Prostate gland (tissue), 2 donors: ENCODE results near the gene FOXB1. TPM values are rescaled to one million over a fixed set of nuclear protein-coding genes. Genes with fewer than 3 reads are reported as not detected.

Source experiments
- DNase-seq: peaks from one replicate; pipeline ENCODE4 v3.0.0-alpha.2; 2019; ENCODE audit warnings: low spot score
- H3K27ac ChIP-seq, 2 donors: fragments of 200-600 bp; sonication (generic); 2 replicates each; pipeline ENCODE4 v1.5.1; 2017 to 2019
- H3K27me3 ChIP-seq: fragments of 200-600 bp; sonication (generic); replicated peaks from 2 replicates; pipeline ENCODE4 v1.5.1; 2019; ENCODE audit not compliant: insufficient read depth
- H3K36me3 ChIP-seq, 2 donors: fragments of 200-600 bp; sonication (generic); 1 replicate in 1 of 2; 2 replicates in 1 of 2; pipeline versions ENCODE4 v1.5.1 to v1.8.1; 2017 to 2019
- H3K4me1 ChIP-seq: fragments of 200-600 bp; sonication (generic); replicated peaks from 2 replicates; pipeline ENCODE4 v1.5.1; 2019
- H3K4me3 ChIP-seq, 2 donors: fragments of 200-600 bp; sonication (generic); 2 replicates each; pipeline ENCODE4 v1.5.1; 2017 to 2019
- H3K9me3 ChIP-seq: fragments of 200-600 bp; sonication (generic); 2 replicates; pipeline ENCODE4 v1.5.1; 2017
- CTCF ChIP-seq, 4 experiments: fragments of 200-600 bp in 2 of 4; fragments of 450-650 bp in 2 of 4; sonication (generic) in 2 of 4; IDR thresholded peaks; 1 replicate in 3 of 4; 2 replicates in 1 of 4; pipeline ENCODE4 v1.5.1; 2016 to 2019; ENCODE audit warnings: antibody characterized with exemption in 4 of 4, mild to moderate bottlenecking in 2 of 4, moderate library complexity in 2 of 4
- POLR2A ChIP-seq: fragments of 450-650 bp; IDR thresholded peaks from one replicate; pipeline ENCODE4 v1.6.1; 2016; ENCODE audit warnings: antibody characterized with exemption, mild to moderate bottlenecking
- POLR2AphosphoS5 ChIP-seq: sonication (generic); formaldehyde crosslinking; IDR thresholded peaks from one replicate; pipeline ENCODE4 v1.6.1; 2017; ENCODE audit warnings: antibody characterized with exemption
- WGBS: methylation state at CpG from one replicate; pipeline ENCODE4 v1.1.5; 2018; 5-methylcytosine and 5-hydroxymethylcytosine counted together
- intact Hi-C: fragments of 100-400 bp; cut with DNase I; formaldehyde crosslinking; loops from one replicate; pipeline ENCODE4 v1.14.2; 2022
- total RNA-seq, 2 donors: library from RNA; depleted of rRNA; stranded (reverse); fragments of >200 nt; gene quantifications; one replicate each; pipeline ENCODE4 v1.1.0, GENCODE V29; 2016

FOXB1 gene
- total RNA-seq, 2 donors from 2014 or later: not detected

- DNase-seq: no peak
- TF ChIP-seq CTCF (IDR thresholded peaks at IDR 0.05) (no peak), POLR2AphosphoS5 (no peak), POLR2A (no peak)
- no peaks in the 10 kb centered on the region for H3K4me1 ChIP-seq
- no peaks in the 10 kb centered on the region for H3K9me3 ChIP-seq
- no peak overlapping the region for H3K27ac ChIP-seq
- H3K27me3 ChIP-seq: no peaks in the 10 kb centered on the region
- H3K36me3 ChIP-seq: no peaks in the 10 kb centered on the region
- WGBS: 92% methylated on average over 6 of the region's 6 CpGs
- H3K4me3 ChIP-seq: no peak overlapping the region
- intact Hi-C loops: no loop called here
Measured at GRCh38 chr15:59965741-59966140, 38.4 kb upstream of the FOXB1 start.

- no peak for DNase-seq
- no peak for TF ChIP-seq POLR2A
- TF ChIP-seq CTCF (IDR thresholded peaks at IDR 0.05): no peak
- TF ChIP-seq POLR2AphosphoS5: no peak
- Histone ChIP-seq H3K9me3 (no peaks in the 10 kb centered on the region), H3K4me3 (no peak overlapping the region), H3K36me3 (no peaks in the 10 kb centered on the region), H3K27me3 (no peaks in the 10 kb centered on the region), H3K4me1 (no peaks in the 10 kb centered on the region), H3K27ac (no peak overlapping the region)
- intact Hi-C loops: no loop called here
Measured at GRCh38 chr15:59966262-59966661, 37.8 kb upstream of the FOXB1 start.

GRCh38 chr15:59968314-59968713 is 35.8 kb upstream of the FOXB1 start:
- no peaks in the 10 kb centered on the region for H3K4me1 ChIP-seq
- H3K36me3 ChIP-seq: no peaks in the 10 kb centered on the region
- H3K27ac ChIP-seq: no peak overlapping the region
- intact Hi-C loops: no loop called here
- 96% methylated on average over 2 of the region's 2 CpGs for WGBS
- DNase-seq: no peak
- H3K9me3 ChIP-seq: no peaks in the 10 kb centered on the region
- no peak overlapping the region for H3K4me3 ChIP-seq
- TF ChIP-seq CTCF (IDR thresholded peaks at IDR 0.05) (no peak), POLR2A (no peak), POLR2AphosphoS5 (no peak)
- no peaks in the 10 kb centered on the region for H3K27me3 ChIP-seq

GRCh38 chr15:59972241-59972640 is 31.9 kb upstream of the FOXB1 start:
- Histone ChIP-seq H3K27ac (no peak overlapping the region), H3K4me3 (no peak overlapping the region), H3K9me3 (no peaks in the 10 kb centered on the region), H3K4me1 (no peaks in the 10 kb centered on the region), H3K36me3 (no peaks in the 10 kb centered on the region), H3K27me3 (no peaks in the 10 kb centered on the region)
- DNase-seq: no peak
- WGBS: 88% methylated on average over 1 of the region's 1 CpG
- intact Hi-C loops: no loop called here
- TF ChIP-seq CTCF (IDR thresholded peaks at IDR 0.05) (no peak), POLR2AphosphoS5 (no peak), POLR2A (no peak)

- Histone ChIP-seq H3K4me3 (no peak overlapping the region), H3K27ac (no peak overlapping the region), H3K27me3 (no peaks in the 10 kb centered on the region), H3K9me3 (no peaks in the 10 kb centered on the region), H3K4me1 (no peaks in the 10 kb centered on the region), H3K36me3 (no peaks in the 10 kb centered on the region)
- 66% methylated on average over 6 of the region's 6 CpGs for WGBS
- intact Hi-C loops: no loop called here
- DNase-seq: no peak
- no peak for TF ChIP-seq POLR2AphosphoS5
- TF ChIP-seq CTCF (IDR thresholded peaks at IDR 0.05): no peak
- TF ChIP-seq POLR2A: no peak
Measured at GRCh38 chr15:59976480-59977271, 27.4 kb upstream of the FOXB1 start.
